Measurements from ENCODE around the gene CLDN1. TPM values are rescaled to one million over a fixed set of nuclear protein-coding genes. Genes with fewer than 3 reads are reported as not detected.

The CLDN1 gene
- total and polyA plus RNA-seq, 2 of the 13 experiments (the other 11 are each of a cell fraction or from before 2014, with no cell fraction given) = 42.7 to 51.6 TPM

- TF ChIP-seq, protein P1, sequence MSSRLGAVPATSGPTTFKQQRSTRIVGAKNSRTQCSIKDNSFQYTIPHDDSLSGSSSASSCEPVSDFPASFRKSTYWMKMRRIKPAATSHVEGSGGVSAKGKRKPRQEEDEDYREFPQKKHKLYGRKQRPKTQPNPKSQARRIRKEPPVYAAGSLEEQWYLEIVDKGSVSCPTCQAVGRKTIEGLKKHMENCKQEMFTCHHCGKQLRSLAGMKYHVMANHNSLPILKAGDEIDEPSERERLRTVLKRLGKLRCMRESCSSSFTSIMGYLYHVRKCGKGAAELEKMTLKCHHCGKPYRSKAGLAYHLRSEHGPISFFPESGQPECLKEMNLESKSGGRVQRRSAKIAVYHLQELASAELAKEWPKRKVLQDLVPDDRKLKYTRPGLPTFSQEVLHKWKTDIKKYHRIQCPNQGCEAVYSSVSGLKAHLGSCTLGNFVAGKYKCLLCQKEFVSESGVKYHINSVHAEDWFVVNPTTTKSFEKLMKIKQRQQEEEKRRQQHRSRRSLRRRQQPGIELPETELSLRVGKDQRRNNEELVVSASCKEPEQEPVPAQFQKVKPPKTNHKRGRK (CRISPR knock-in tag; IDR thresholded peaks at IDR 0.05) = no peak
- TF ChIP-seq TCF7L2 (IDR thresholded peaks at IDR 0.05; ENCODE audit: low read depth, low read length) (no peak), CREB1 (IDR thresholded peaks at IDR 0.05) (0 out of 2 replicates have a peak, but pooled peaks have one; percentile 1), CREB1 (CRISPR knock-in tag; IDR thresholded peaks at IDR 0.05) (peak; percentile 73), NFYC (CRISPR knock-in tag; IDR thresholded peaks at IDR 0.05) (peak; percentile 54), ASH2L (IDR thresholded peaks at IDR 0.05; ENCODE audit: insufficient read length, low read depth, low read length) (peak; percentile 89), SNAPC2 (CRISPR knock-in tag; IDR thresholded peaks at IDR 0.05) (no peak), FOXJ3 (CRISPR knock-in tag; IDR thresholded peaks at IDR 0.05; ENCODE audit: borderline replicate concordance) (peak; percentile 96), ZNF75D (CRISPR knock-in tag; IDR thresholded peaks at IDR 0.05; ENCODE audit: borderline replicate concordance) (no peak), NR2F6 (IDR thresholded peaks at IDR 0.05) (peak; percentile 89), NR2F6 (CRISPR knock-in tag; IDR thresholded peaks at IDR 0.05) (peak; percentile 86), NFIC (IDR thresholded peaks at IDR 0.05; ENCODE audit: low read length) (peak; percentile 97), ZNF256 (CRISPR knock-in tag; conservative IDR thresholded peaks at IDR 0.05) (no peak), ELF1 (CRISPR knock-in tag; IDR thresholded peaks at IDR 0.05) (no peak), HOMEZ (CRISPR knock-in tag; IDR thresholded peaks at IDR 0.05; ENCODE audit: low read depth) (peak; percentile 94; the same call in 1 of the 2 replicates), ZFP41 (CRISPR knock-in tag; IDR thresholded peaks at IDR 0.05; ENCODE audit: borderline replicate concordance) (no peak), ZNF7 (CRISPR knock-in tag; IDR thresholded peaks at IDR 0.05) (no peak), ZSCAN25 (CRISPR knock-in tag; IDR thresholded peaks at IDR 0.05) (no peak), PHF21A (CRISPR knock-in tag; IDR thresholded peaks at IDR 0.05) (peak; percentile 59), NBN (conservative IDR thresholded peaks at IDR 0.05) (no peak), GLMP (CRISPR knock-in tag; IDR thresholded peaks at IDR 0.05; ENCODE audit: borderline replicate concordance) (no peak), ZNF350 (CRISPR knock-in tag; IDR thresholded peaks at IDR 0.05; ENCODE audit: borderline replicate concordance, low read depth) (no peak)
- TF ChIP-seq, protein P2, sequence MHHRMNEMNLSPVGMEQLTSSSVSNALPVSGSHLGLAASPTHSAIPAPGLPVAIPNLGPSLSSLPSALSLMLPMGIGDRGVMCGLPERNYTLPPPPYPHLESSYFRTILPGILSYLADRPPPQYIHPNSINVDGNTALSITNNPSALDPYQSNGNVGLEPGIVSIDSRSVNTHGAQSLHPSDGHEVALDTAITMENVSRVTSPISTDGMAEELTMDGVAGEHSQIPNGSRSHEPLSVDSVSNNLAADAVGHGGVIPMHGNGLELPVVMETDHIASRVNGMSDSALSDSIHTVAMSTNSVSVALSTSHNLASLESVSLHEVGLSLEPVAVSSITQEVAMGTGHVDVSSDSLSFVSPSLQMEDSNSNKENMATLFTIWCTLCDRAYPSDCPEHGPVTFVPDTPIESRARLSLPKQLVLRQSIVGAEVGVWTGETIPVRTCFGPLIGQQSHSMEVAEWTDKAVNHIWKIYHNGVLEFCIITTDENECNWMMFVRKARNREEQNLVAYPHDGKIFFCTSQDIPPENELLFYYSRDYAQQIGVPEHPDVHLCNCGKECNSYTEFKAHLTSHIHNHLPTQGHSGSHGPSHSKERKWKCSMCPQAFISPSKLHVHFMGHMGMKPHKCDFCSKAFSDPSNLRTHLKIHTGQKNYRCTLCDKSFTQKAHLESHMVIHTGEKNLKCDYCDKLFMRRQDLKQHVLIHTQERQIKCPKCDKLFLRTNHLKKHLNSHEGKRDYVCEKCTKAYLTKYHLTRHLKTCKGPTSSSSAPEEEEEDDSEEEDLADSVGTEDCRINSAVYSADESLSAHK (CRISPR knock-in tag; IDR thresholded peaks at IDR 0.05; ENCODE audit: borderline replicate concordance) = no peak
- TF ChIP-seq, protein P3, sequence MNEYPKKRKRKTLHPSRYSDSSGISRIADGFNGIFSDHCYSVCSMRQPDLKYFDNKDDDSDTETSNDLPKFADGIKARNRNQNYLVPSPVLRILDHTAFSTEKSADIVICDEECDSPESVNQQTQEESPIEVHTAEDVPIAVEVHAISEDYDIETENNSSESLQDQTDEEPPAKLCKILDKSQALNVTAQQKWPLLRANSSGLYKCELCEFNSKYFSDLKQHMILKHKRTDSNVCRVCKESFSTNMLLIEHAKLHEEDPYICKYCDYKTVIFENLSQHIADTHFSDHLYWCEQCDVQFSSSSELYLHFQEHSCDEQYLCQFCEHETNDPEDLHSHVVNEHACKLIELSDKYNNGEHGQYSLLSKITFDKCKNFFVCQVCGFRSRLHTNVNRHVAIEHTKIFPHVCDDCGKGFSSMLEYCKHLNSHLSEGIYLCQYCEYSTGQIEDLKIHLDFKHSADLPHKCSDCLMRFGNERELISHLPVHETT (CRISPR knock-in tag; conservative IDR thresholded peaks at IDR 0.05) = no peak
Measured at GRCh38 chr3:190307164-190307545, 15.1 kb downstream of the CLDN1 start (continued).
